BJ (cell line): Measurements from ENCODE around the gene FUT8. TPM values are rescaled to one million over a fixed set of nuclear protein-coding genes. Genes with fewer than 3 reads are reported as not detected.

Source experiments
- CTCF ChIA-PET: fragments of 350-600 bp; formaldehyde crosslinking; extraction: SDS; loops from one replicate; lab custom pipeline; 2021; ENCODE audit warnings: antibody characterized with exemption, inconsistent platforms; lab: Yijun Ruan, JAX
- POLR2A ChIA-PET: fragments of 300-600 bp; sonication (Branson Sonifier 250); formaldehyde crosslinking; extraction: SDS; loops from one replicate; lab custom pipeline; 2021; ENCODE audit warnings: antibody characterized with exemption; lab: Charles Lee
- DNase-seq: peaks from one replicate; pipeline ENCODE4 v3.0.0-alpha.2; 2011; ENCODE audit warnings: low read depth
- H3K27me3 ChIP-seq: 2 replicates; pipeline ENCODE4 v1.6.0; 2011; ENCODE audit warnings: low read length; ENCODE audit not compliant: control insufficient read depth, insufficient read depth
- H3K36me3 ChIP-seq: 2 replicates; pipeline ENCODE4 v1.5.1; 2011; ENCODE audit warnings: low read length; ENCODE audit not compliant: control insufficient read depth, insufficient read depth
- H3K4me3 ChIP-seq: 2 replicates; pipeline ENCODE4 v1.5.1; 2011; ENCODE audit warnings: low read depth, mild to moderate bottlenecking, control low read depth, low read length
- CTCF ChIP-seq: IDR thresholded peaks from 2 replicates; pipeline ENCODE4 v1.5.1; 2011; ENCODE audit warnings: low read depth, mild to moderate bottlenecking, control low read depth, inconsistent platforms, low read length, moderate library complexity; ENCODE audit not compliant: insufficient read depth
- polyA plus RNA-seq: library from polyadenylated mRNA; depleted of rRNA; stranded (reverse); fragments of >200 nt; gene quantifications from 2 replicates; pipeline ENCODE4 v1.2.3, GENCODE V29; 2011

Gene FUT8
- polyA plus RNA-seq, 1 experiment: 14.7 TPM

GRCh38 chr14:65639216-65639615 is 226.7 kb downstream of the FUT8 start:
- Histone ChIP-seq H3K36me3 (no peaks in the 10 kb centered on the region), H3K27me3 (no peaks in the 10 kb centered on the region), H3K4me3 (no peak overlapping the region)
- ChIA-PET CTCF (no interaction called here), POLR2A (interaction anchor here (0.6 kb wide), 1 partner anchor 40 kb away, joined by 3 read pairs; no protein-coding TSS in a partner anchor)
- no peak for DNase-seq
- TF ChIP-seq CTCF: no peak

- TF ChIP-seq CTCF: no peak
- POLR2A ChIA-PET: no interaction called here
- CTCF ChIA-PET: no interaction called here
These were observed 238.3 kb downstream of the FUT8 start for GRCh38 chr14:65650826-65651225.

GRCh38 chr14:65656554-65656953 is 244.0 kb downstream of the FUT8 start:
- ChIA-PET CTCF (no interaction called here), POLR2A (no interaction called here)
- H3K36me3 ChIP-seq: peaks cover 2% of the 10 kb centered on the region; the same call in 1 of the 2 replicates
- DNase-seq: no peak
- no peak for TF ChIP-seq CTCF
- H3K27me3 ChIP-seq: no peaks in the 10 kb centered on the region
- H3K4me3 ChIP-seq: no peak overlapping the region

More at GRCh38 chr14:65650826-65651225, 238.3 kb downstream of the FUT8 start:
- Histone ChIP-seq H3K27me3 (no peaks in the 10 kb centered on the region), H3K36me3 (peaks cover 2% of the 10 kb centered on the region; the same call in 1 of the 2 replicates), H3K4me3 (no peak overlapping the region)
- no peak for DNase-seq

- no peaks in the 10 kb centered on the region for H3K27me3 ChIP-seq
These were observed 245.7 kb downstream of the FUT8 start for GRCh38 chr14:65658202-65658601.

GRCh38 chr14:65661865-65662264 is 249.3 kb downstream of the FUT8 start:
- H3K4me3 ChIP-seq: no peak overlapping the region
- no peaks in the 10 kb centered on the region for H3K27me3 ChIP-seq
- CTCF ChIA-PET: no interaction called here
- no peak for DNase-seq
- TF ChIP-seq CTCF: no peak
- POLR2A ChIA-PET: no interaction called here
- no peaks in the 10 kb centered on the region for H3K36me3 ChIP-seq

More at GRCh38 chr14:65658202-65658601, 245.7 kb downstream of the FUT8 start:
- ChIA-PET CTCF (no interaction called here), POLR2A (no interaction called here)
- TF ChIP-seq CTCF: no peak
- peak; percentile 26 for DNase-seq
- no peaks in the 10 kb centered on the region for H3K36me3 ChIP-seq
- no peak overlapping the region for H3K4me3 ChIP-seq
